ENCODE data around the gene DOCK4. TPM values are rescaled to one million over a fixed set of nuclear protein-coding genes. Genes with fewer than 3 reads are reported as not detected.

DOCK4 gene
- polyA plus RNA-seq, 1 donor from 2014 or later = not detected

- H3K4me1 Mint-ChIP-seq = no peaks in the 10 kb centered on the region
- no peaks in the 10 kb centered on the region for H3K27me3 Mint-ChIP-seq
- no peaks in the 10 kb centered on the region for H3K9me3 Mint-ChIP-seq
- H3K4me3 Mint-ChIP-seq = no peak overlapping the region
- H3K36me3 Mint-ChIP-seq = no peaks in the 10 kb centered on the region
- H3K27ac Mint-ChIP-seq = no peak overlapping the region
These were observed 251.5 kb downstream of the DOCK4 start for GRCh38 chr7:111954474-111955381.

- Mint-ChIP-seq H3K4me3 (no peak overlapping the region), H3K9me3 (no peaks in the 10 kb centered on the region), H3K27me3 (no peaks in the 10 kb centered on the region), H3K27ac (no peak overlapping the region), H3K36me3 (no peaks in the 10 kb centered on the region), H3K4me1 (no peaks in the 10 kb centered on the region)
These were observed 252.1 kb downstream of the DOCK4 start for GRCh38 chr7:111954056-111954455.

GRCh38 chr7:111953611-111954010 lies 252.6 kb downstream of the DOCK4 start:
- Mint-ChIP-seq H3K27ac (no peak overlapping the region), H3K4me3 (no peak overlapping the region), H3K27me3 (no peaks in the 10 kb centered on the region), H3K36me3 (no peaks in the 10 kb centered on the region), H3K9me3 (no peaks in the 10 kb centered on the region), H3K4me1 (no peaks in the 10 kb centered on the region)

GRCh38 chr7:111952783-111953182 lies 253.4 kb downstream of the DOCK4 start:
- H3K9me3 Mint-ChIP-seq = no peaks in the 10 kb centered on the region
- no peaks in the 10 kb centered on the region for H3K4me1 Mint-ChIP-seq
- H3K27me3 Mint-ChIP-seq = no peaks in the 10 kb centered on the region
- no peak overlapping the region for H3K27ac Mint-ChIP-seq
- no peaks in the 10 kb centered on the region for H3K36me3 Mint-ChIP-seq
- H3K4me3 Mint-ChIP-seq = no peak overlapping the region

- Mint-ChIP-seq H3K4me1 (no peaks in the 10 kb centered on the region), H3K36me3 (no peaks in the 10 kb centered on the region), H3K4me3 (no peak overlapping the region), H3K9me3 (no peaks in the 10 kb centered on the region), H3K27ac (no peak overlapping the region), H3K27me3 (no peaks in the 10 kb centered on the region)
These were observed 255.1 kb downstream of the DOCK4 start for GRCh38 chr7:111951052-111951451.

- Mint-ChIP-seq H3K27ac (no peak overlapping the region), H3K36me3 (no peaks in the 10 kb centered on the region), H3K4me1 (no peaks in the 10 kb centered on the region), H3K27me3 (no peaks in the 10 kb centered on the region), H3K4me3 (no peak overlapping the region), H3K9me3 (peaks cover 4 to 16% (median 9%) of the 10 kb centered on the region in 3 donors)
These were observed 263.6 kb downstream of the DOCK4 start for GRCh38 chr7:111942450-111943081.

- H3K27me3 Mint-ChIP-seq = no peaks in the 10 kb centered on the region
- no peaks in the 10 kb centered on the region for H3K4me1 Mint-ChIP-seq
- H3K27ac Mint-ChIP-seq = no peak overlapping the region
- no peak overlapping the region for H3K4me3 Mint-ChIP-seq
- H3K36me3 Mint-ChIP-seq = no peaks in the 10 kb centered on the region
- peaks cover 0 to 6% (median 3%) of the 10 kb centered on the region in 3 donors for H3K9me3 Mint-ChIP-seq
These were observed 269.0 kb downstream of the DOCK4 start for GRCh38 chr7:111937163-111937562.

- Mint-ChIP-seq H3K4me1 (no peaks in the 10 kb centered on the region), H3K4me3 (no peak overlapping the region), H3K27me3 (peaks cover 1% of the 10 kb centered on the region), H3K9me3 (no peaks in the 10 kb centered on the region), H3K36me3 (no peaks in the 10 kb centered on the region), H3K27ac (no peak overlapping the region)
These were observed 272.6 kb downstream of the DOCK4 start for GRCh38 chr7:111933609-111934008.

GRCh38 chr7:111931958-111932357 lies 274.2 kb downstream of the DOCK4 start:
- Mint-ChIP-seq H3K36me3 (no peaks in the 10 kb centered on the region), H3K4me3 (no peak overlapping the region), H3K27ac (no peak overlapping the region), H3K4me1 (no peaks in the 10 kb centered on the region), H3K27me3 (peaks cover 1% of the 10 kb centered on the region), H3K9me3 (no peaks in the 10 kb centered on the region)

GRCh38 chr7:111931016-111931517 lies 275.1 kb downstream of the DOCK4 start:
- H3K9me3 Mint-ChIP-seq = no peaks in the 10 kb centered on the region
- H3K4me1 Mint-ChIP-seq = no peaks in the 10 kb centered on the region
- H3K27me3 Mint-ChIP-seq = peaks cover 1% of the 10 kb centered on the region
- H3K36me3 Mint-ChIP-seq = no peaks in the 10 kb centered on the region
- H3K27ac Mint-ChIP-seq = no peak overlapping the region
- no peak overlapping the region for H3K4me3 Mint-ChIP-seq

GRCh38 chr7:111929264-111929663 lies 276.9 kb downstream of the DOCK4 start:
- peaks cover 1% of the 10 kb centered on the region for H3K27me3 Mint-ChIP-seq

GRCh38 chr7:111927353-111928019 lies 278.7 kb downstream of the DOCK4 start:
- H3K4me1 Mint-ChIP-seq = no peaks in the 10 kb centered on the region
- peaks cover 1% of the 10 kb centered on the region for H3K27me3 Mint-ChIP-seq
- no peaks in the 10 kb centered on the region for H3K9me3 Mint-ChIP-seq
- H3K4me3 Mint-ChIP-seq = no peak overlapping the region
- H3K27ac Mint-ChIP-seq = no peak overlapping the region
- H3K36me3 Mint-ChIP-seq = no peaks in the 10 kb centered on the region

More at GRCh38 chr7:111929264-111929663, 276.9 kb downstream of the DOCK4 start:
- Mint-ChIP-seq H3K36me3 (no peaks in the 10 kb centered on the region), H3K4me1 (no peaks in the 10 kb centered on the region), H3K9me3 (no peaks in the 10 kb centered on the region), H3K4me3 (no peak overlapping the region), H3K27ac (no peak overlapping the region)

GRCh38 chr7:111920329-111920728 lies 285.9 kb downstream of the DOCK4 start:
- Mint-ChIP-seq H3K36me3 (no peaks in the 10 kb centered on the region), H3K4me1 (no peaks in the 10 kb centered on the region), H3K9me3 (no peaks in the 10 kb centered on the region), H3K27me3 (peaks cover 3% of the 10 kb centered on the region), H3K27ac (no peak overlapping the region), H3K4me3 (no peak overlapping the region)

- no peak overlapping the region for H3K4me3 Mint-ChIP-seq
- H3K4me1 Mint-ChIP-seq = no peaks in the 10 kb centered on the region
- H3K27ac Mint-ChIP-seq = no peak overlapping the region
- peaks cover 3% of the 10 kb centered on the region for H3K27me3 Mint-ChIP-seq
- no peaks in the 10 kb centered on the region for H3K36me3 Mint-ChIP-seq
- H3K9me3 Mint-ChIP-seq = no peaks in the 10 kb centered on the region
These were observed 286.5 kb downstream of the DOCK4 start for GRCh38 chr7:111919631-111920179.

- Mint-ChIP-seq H3K36me3 (no peaks in the 10 kb centered on the region), H3K4me1 (no peaks in the 10 kb centered on the region), H3K27me3 (peaks cover 6% of the 10 kb centered on the region), H3K27ac (no peak overlapping the region), H3K4me3 (no peak overlapping the region), H3K9me3 (no peaks in the 10 kb centered on the region)
These were observed 287.0 kb downstream of the DOCK4 start for GRCh38 chr7:111919164-111919563.
